SIG-M5 (cell line): ENCODE data around the gene ASPN.

ENCODE experiments used
- DNase-seq: peaks from one replicate; lab custom pipeline; 2025; lab: John Stamatoyannopoulos, UW

ASPN gene

GRCh38 chr9:92468206-92468605, 14.1 kb downstream of the ASPN start:
- DNase-seq = no peak

GRCh38 chr9:92467511-92467910, 14.8 kb downstream of the ASPN start:
- DNase-seq = no peak

DNA sequence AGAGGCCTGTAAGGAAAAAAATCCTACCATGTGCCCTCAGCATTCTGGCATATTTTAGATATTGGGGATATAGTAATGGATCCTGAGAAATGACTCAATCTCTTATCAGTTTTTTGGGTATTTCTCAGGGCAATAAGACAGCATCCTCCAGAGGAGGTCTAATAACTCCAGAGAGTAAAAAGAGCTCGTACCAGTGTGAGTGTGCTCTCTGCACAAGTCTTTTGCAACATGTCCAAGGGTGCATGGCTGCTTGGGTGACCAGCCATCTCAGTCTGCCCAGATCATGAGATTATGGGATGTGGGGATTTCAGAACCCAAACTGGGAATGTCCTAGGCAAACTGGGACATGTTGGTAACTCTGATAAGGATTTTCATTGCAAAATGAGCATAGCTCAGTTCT, 15.3 kb downstream of the ASPN start:
- no peak for DNase-seq

DNA sequence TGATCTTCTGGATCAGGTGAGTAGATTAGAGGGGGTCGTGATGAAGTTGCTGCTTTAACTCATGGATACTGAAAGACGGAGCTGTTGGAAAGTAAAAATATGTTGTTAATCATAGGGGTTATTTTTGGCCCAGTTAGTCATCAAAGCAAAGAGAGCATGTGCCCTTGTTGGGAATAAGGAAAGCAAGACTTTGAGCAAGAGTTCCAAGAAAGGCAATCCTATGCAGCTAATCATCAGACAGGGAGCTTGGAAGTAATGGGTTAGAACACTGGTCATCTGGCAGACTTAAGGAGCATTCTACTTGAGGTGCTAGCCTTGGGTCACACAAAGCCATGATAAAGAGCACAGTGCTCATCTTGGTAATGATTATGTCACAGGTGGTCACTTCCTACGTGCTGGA, 18.3 kb downstream of the ASPN start:
- DNase-seq = no peak

DNA sequence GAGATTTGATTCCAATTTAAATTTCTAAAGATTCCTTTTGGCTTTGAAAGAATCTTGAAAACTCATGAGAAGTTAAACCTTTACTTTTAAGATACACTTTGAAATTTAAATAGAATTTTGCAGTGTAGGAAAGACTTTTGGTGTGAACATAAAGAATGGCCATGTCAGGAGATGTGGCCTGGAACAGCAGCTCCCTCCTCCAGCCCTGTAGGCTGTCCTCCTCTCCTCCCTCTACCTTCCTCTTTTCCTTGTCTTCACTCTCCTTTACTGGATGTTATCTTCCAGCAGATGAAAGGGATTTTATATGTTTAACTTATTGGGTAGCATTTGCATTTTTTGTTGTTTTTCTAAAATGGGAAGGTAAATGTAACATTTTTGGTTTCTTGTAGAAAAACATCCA, 18.9 kb downstream of the ASPN start:
- DNase-seq = no peak

- DNase-seq = no peak
Measured at GRCh38 chr9:92457576-92457975, 24.7 kb downstream of the ASPN start.

DNA sequence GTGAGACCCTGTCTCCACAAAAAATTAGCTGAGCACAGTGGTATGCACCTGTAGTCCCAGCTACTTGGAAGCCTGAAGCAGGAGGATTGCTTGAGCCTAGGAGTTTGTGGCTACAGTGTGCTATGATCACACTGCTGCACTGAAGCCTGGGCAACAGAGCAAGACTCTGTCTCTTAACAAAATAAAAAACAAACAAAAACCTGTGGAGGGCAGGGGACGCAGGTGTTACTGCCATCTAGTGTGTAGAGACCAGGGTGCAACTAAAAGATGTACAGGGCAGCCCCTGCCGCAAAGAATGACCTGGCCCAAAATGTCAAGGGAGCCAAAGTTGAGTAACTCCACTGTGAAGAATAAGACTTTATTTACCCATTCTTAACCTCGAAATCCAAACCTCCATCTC, 27.1 kb downstream of the ASPN start:
- no peak for DNase-seq

DNA sequence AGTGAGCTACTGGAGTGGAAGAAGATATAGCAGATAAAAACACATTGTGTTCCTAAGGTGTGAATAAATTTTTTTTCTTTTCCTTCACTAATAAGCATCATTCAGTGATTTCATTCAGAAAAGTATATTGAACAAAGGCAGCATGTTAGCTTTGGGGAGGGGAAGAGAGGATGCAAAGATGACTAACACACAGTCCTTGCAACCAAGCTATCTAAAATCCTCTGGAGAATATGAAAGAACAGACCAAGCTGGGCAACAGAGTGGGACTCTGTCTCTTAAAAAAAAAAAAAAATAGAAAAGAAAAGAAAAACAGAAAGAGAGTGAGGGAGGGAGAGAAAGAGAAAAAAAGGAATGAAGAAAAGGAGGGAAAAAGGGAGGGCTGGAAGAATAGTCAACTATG, 35.8 kb downstream of the ASPN start:
- DNase-seq = no peak

- DNase-seq = no peak
Measured at GRCh38 chr9:92444841-92445240, 37.5 kb downstream of the ASPN start.

- no peak for DNase-seq
Measured at GRCh38 chr9:92440751-92441046, 41.6 kb downstream of the ASPN start.

GRCh38 chr9:92439921-92440750, 42.2 kb downstream of the ASPN start:
- DNase-seq = no peak

DNA sequence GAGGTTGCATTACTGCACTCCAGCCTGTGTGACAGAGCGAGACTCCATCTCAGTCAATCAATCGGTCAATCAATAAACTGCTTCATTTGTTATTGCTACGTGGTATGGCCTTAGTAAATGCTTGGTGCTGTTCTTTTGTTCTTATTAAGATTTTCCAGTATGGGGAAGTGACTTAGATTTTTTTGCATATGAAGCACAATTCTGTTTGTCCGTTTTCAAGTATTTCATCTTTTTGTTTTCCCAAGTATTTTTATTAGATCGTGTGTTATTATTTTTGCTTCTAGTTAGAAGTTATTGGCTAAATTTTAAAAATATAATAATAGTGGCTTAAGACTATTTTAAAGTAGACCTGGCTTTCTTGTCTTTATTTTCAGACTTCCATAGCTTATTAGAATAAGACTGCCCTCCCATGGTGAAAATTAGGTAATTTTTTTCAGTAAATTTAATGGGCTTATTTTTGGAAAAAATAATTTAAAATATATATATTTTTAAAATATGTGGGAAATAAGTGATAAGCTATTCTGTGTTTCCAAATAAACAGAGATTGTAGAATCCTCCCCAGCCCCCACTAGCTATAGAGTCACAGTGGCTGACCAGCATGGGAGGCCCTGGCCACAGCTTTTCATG, 43.3 kb downstream of the ASPN start:
- no peak for DNase-seq

DNA sequence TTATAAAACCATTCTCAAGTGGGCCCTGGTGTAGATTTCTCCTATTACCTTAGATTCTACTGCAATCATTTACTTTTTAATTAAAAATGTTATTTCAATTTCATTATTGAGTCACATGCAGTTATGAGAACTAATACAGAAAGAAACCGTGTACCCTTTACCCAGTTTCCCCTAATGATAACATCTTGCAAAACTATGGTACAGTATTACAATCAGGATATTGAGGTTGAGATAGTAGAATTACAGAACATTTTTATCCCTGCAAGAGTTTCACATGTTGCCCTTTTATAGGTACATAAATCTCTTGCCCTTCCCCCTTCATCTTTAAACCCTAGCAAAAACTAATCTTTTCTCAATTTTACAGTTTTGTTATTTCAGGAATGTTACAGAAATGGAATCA, 47.0 kb downstream of the ASPN start:
- DNase-seq = no peak

- DNase-seq = no peak
Measured at GRCh38 chr9:92432972-92433548, 49.2 kb downstream of the ASPN start.

DNA sequence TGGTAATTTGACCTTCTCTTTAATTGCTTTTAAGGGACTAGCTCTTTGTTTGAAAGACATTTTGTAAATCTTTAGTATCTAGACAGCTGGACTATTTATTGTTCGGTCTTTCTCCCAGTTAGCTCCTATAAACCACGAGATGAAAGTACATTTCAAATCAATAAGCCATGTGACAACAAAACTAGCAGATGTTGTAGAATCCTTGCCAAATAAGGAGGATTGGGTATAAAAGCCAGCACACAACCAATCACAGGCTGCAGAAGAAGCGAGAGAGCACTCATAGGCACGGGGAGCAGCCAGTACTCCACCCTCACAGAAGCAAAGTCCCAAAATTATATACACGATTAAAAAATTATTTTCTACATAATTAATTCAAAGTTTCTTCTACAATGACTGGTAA, 50.0 kb downstream of the ASPN start:
- DNase-seq = no peak

DNA sequence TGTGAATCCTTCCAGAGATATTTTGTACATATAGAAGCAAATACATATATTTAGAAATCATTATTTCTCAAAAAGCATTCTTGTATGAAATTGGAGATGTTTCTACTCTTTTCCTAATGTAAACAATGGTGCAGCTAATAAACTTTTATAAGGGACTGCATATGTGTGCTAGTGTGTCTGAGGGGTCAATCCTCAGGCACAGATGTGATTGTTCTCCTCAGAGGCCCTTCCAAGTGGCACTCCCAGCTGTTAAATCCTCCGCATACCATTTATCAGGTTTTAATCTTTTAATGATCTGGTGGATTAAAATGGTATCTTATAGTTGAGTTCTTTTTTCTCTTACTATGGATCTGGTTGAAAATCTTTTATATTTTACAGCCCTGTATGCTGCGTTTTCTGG, 52.5 kb downstream of the ASPN start:
- DNase-seq = no peak

DNA sequence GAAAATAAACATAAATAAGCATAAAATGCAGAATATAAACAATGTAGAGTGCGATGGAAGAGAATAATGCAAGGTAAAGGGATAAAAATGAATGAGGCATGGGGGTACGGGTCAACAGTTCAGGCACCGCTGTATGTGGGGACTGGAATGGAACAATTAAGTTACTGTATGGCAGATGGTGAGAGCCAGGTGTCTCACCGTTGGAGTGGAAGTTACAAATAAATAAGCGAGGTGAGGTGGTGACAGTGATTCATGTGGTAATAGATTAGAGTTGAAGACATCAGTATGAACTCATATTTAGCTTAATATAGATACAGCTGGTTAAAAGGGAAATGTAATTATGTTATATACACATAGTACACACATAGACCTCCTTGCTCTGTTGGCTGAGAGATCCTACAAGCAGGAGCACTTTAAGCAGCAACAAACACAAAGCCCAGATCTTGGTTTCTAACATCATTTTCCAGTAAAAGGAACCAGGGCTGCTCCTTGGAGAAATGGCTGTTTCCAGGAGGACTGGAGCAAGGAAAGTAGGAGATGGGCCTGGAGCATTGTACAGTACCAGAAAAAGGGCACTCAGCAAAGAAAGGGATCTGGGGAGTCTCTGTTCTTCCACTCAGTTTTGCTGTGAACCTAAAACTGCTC, 55.7 kb downstream of the ASPN start:
- no peak for DNase-seq

DNA sequence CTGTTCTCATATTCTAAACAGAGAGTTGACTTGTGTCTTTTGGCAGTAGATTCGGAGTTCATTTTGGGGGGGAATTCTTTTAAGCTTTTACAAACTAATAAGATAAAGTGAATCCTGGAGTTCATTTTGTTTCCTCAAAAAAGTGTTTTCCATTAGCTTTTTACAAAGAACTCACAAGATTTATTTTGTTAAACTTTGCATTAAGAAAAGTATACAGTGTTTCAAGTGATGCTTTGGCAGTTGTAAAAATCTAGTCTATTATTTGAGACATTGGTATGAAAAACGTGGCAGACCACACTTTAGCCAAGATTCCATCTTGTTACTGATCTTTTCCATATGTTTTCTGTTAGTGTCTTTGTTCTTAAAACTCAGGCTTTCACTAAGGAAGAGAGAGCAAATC, 56.8 kb downstream of the ASPN start:
- DNase-seq = no peak

GRCh38 chr9:92424340-92424739, 58.0 kb downstream of the ASPN start, which contains the start of gene OMD:
TSS of gene OMD (minus strand) at chr9:92424471. CDS start at chr9:92417558, 6,913 bp downstream.
- DNase-seq = no peak

DNA sequence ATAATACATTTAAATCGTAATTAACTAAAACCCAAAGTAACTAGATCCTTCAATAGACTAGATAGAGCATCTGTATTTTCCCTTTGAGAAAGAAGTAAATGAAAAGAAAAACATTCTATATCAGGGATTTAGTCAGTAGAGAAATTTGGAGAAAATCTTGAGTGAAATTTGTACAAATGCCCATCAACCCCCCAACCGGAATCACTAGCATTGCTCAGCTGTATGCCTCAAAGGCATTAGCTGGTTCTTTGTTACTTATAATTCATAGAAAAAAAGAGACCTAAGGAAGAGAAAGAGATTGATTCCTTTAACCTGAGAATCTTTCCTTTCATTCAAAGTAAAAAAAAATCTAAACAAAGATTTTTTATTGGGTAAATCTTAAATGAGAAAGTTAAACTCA, 58.7 kb downstream of the ASPN start:
- no peak for DNase-seq

- DNase-seq = no peak
Measured at GRCh38 chr9:92422611-92423338, 59.5 kb downstream of the ASPN start.

GRCh38 chr9:92414566-92414965, 67.7 kb downstream of the ASPN start:
- DNase-seq = no peak
